ENCODE results near the gene MEF2C. TPM values are rescaled to one million over a fixed set of nuclear protein-coding genes. Genes with fewer than 3 reads are reported as not detected.
A peak's percentile ranks its signal among the peaks of the same experiment; 100 is the strongest.

Gene MEF2C
- total and polyA plus RNA-seq, 2 experiments from 2014 or later = 0.97 to 1.6 TPM

DNA sequence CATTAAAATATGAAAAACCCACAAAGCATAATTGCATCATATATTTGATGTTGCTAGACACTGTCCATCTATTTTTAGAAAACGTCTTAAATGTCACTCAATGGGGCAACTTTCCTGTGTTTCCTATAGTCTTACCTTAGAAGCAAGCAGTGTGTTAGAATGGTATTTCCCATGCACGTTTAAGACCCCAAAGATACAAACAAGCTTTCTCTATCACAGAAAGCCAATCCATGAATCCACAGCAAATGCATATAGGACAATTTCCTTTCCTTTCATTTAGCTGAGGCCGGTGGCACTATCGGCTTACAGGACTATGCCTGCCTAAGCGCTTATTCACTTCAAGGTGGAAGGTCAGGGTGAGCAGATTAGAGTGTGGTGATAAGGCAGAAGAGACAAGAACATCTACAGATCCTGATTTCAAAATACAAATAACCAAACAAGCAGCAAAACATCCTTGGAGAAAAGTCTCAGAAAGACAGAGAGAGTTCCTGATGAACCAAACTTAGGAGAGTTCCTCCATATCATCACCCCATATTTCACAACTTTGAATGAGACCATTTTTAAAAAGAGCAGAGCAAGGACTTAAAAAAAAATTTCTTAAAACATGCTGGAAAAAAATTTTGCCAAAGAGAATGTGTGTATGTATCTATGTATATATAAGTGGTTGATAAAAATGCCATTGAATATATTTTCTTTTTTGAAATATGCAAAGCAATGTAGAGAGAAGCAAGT is 57.2 kb downstream of the MEF2C start:
- peaks cover 2% of the 10 kb centered on the region for H3K27me3 Mint-ChIP-seq (ENCODE audit: insufficient read depth, low read depth, poor library complexity)
- Histone ChIP-seq H3K4me1 (ENCODE audit: insufficient read depth) (peaks cover 37% of the 10 kb centered on the region), H3K4me3 (no peak overlapping the region), H3K9me2 (ENCODE audit: insufficient read depth) (no peaks in the 10 kb centered on the region), H3K27me3 (ENCODE audit: insufficient read depth) (no peaks in the 10 kb centered on the region), H3K4me2 (no peak overlapping the region), H3F3A (replicated peaks; ENCODE audit: low read depth) (no peaks in the 10 kb centered on the region), H3K36me3 (ENCODE audit: insufficient read depth) (no peaks in the 10 kb centered on the region), H3K27ac (ENCODE audit: low read depth) (no peak overlapping the region), H2AFZ (0 out of 2 replicates have a peak overlapping the region, but pooled peaks have one; percentile 2), H3K79me2 (replicated peaks; ENCODE audit: insufficient read depth) (no peaks in the 10 kb centered on the region), H4K20me1 (replicated peaks; ENCODE audit: insufficient read depth) (no peaks in the 10 kb centered on the region)
- H3K9me3 Mint-ChIP-seq = no peaks in the 10 kb centered on the region
- TF ChIP-seq NANOG (IDR thresholded peaks at IDR 0.05; ENCODE audit: borderline replicate concordance) (no peak), POLR2AphosphoS5 (IDR thresholded peaks at IDR 0.05; ENCODE audit: low read depth) (no peak), CREB1 (CRISPR knock-in tag; IDR thresholded peaks at IDR 0.05; ENCODE audit: low read depth) (no peak), STAT1 (IDR thresholded peaks at IDR 0.05; ENCODE audit: unreplicated experiment) (no peak), JUNB (IDR thresholded peaks at IDR 0.05; ENCODE audit: unreplicated experiment) (no peak), ZNF114 (CRISPR knock-in tag; IDR thresholded peaks at IDR 0.05) (no peak), EZH2 (IDR thresholded peaks at IDR 0.05; ENCODE audit: low read depth, unreplicated experiment) (no peak), EZH2phosphoT487 (IDR thresholded peaks at IDR 0.05; ENCODE audit: unreplicated experiment) (no peak)
- TF ChIP-seq, protein P1, sequence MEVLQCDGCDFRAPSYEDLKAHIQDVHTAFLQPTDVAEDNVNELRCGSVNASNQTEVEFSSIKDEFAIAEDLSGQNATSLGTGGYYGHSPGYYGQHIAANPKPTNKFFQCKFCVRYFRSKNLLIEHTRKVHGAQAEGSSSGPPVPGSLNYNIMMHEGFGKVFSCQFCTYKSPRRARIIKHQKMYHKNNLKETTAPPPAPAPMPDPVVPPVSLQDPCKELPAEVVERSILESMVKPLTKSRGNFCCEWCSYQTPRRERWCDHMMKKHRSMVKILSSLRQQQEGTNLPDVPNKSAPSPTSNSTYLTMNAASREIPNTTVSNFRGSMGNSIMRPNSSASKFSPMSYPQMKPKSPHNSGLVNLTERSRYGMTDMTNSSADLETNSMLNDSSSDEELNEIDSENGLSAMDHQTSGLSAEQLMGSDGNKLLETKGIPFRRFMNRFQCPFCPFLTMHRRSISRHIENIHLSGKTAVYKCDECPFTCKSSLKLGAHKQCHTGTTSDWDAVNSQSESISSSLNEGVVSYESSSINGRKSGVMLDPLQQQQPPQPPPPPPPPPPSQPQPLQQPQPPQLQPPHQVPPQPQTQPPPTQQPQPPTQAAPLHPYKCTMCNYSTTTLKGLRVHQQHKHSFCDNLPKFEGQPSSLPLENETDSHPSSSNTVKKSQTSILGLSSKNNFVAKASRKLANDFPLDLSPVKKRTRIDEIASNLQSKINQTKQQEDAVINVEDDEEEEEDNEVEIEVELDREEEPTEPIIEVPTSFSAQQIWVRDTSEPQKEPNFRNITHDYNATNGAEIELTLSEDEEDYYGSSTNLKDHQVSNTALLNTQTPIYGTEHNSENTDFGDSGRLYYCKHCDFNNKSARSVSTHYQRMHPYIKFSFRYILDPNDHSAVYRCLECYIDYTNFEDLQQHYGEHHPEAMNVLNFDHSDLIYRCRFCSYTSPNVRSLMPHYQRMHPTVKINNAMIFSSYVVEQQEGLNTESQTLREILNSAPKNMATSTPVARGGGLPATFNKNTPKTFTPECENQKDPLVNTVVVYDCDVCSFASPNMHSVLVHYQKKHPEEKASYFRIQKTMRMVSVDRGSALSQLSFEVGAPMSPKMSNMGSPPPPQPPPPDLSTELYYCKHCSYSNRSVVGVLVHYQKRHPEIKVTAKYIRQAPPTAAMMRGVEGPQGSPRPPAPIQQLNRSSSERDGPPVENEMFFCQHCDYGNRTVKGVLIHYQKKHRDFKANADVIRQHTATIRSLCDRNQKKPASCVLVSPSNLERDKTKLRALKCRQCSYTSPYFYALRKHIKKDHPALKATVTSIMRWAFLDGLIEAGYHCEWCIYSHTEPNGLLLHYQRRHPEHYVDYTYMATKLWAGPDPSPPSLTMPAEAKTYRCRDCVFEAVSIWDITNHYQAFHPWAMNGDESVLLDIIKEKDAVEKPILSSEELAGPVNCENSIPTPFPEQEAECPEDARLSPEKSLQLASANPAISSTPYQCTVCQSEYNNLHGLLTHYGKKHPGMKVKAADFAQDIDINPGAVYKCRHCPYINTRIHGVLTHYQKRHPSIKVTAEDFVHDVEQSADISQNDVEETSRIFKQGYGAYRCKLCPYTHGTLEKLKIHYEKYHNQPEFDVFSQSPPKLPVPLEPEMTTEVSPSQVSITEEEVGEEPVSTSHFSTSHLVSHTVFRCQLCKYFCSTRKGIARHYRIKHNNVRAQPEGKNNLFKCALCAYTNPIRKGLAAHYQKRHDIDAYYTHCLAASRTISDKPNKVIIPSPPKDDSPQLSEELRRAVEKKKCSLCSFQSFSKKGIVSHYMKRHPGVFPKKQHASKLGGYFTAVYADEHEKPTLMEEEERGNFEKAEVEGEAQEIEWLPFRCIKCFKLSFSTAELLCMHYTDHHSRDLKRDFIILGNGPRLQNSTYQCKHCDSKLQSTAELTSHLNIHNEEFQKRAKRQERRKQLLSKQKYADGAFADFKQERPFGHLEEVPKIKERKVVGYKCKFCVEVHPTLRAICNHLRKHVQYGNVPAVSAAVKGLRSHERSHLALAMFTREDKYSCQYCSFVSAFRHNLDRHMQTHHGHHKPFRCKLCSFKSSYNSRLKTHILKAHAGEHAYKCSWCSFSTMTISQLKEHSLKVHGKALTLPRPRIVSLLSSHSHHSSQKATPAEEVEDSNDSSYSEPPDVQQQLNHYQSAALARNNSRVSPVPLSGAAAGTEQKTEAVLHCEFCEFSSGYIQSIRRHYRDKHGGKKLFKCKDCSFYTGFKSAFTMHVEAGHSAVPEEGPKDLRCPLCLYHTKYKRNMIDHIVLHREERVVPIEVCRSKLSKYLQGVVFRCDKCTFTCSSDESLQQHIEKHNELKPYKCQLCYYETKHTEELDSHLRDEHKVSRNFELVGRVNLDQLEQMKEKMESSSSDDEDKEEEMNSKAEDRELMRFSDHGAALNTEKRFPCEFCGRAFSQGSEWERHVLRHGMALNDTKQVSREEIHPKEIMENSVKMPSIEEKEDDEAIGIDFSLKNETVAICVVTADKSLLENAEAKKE (CRISPR knock-in tag; IDR thresholded peaks at IDR 0.05) = no peak
- TF ChIP-seq, protein P2, sequence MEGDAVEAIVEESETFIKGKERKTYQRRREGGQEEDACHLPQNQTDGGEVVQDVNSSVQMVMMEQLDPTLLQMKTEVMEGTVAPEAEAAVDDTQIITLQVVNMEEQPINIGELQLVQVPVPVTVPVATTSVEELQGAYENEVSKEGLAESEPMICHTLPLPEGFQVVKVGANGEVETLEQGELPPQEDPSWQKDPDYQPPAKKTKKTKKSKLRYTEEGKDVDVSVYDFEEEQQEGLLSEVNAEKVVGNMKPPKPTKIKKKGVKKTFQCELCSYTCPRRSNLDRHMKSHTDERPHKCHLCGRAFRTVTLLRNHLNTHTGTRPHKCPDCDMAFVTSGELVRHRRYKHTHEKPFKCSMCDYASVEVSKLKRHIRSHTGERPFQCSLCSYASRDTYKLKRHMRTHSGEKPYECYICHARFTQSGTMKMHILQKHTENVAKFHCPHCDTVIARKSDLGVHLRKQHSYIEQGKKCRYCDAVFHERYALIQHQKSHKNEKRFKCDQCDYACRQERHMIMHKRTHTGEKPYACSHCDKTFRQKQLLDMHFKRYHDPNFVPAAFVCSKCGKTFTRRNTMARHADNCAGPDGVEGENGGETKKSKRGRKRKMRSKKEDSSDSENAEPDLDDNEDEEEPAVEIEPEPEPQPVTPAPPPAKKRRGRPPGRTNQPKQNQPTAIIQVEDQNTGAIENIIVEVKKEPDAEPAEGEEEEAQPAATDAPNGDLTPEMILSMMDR (conservative IDR thresholded peaks at IDR 0.05; ENCODE audit: low read depth in 2 of 2) = no peak
- TF ChIP-seq, protein P3, sequence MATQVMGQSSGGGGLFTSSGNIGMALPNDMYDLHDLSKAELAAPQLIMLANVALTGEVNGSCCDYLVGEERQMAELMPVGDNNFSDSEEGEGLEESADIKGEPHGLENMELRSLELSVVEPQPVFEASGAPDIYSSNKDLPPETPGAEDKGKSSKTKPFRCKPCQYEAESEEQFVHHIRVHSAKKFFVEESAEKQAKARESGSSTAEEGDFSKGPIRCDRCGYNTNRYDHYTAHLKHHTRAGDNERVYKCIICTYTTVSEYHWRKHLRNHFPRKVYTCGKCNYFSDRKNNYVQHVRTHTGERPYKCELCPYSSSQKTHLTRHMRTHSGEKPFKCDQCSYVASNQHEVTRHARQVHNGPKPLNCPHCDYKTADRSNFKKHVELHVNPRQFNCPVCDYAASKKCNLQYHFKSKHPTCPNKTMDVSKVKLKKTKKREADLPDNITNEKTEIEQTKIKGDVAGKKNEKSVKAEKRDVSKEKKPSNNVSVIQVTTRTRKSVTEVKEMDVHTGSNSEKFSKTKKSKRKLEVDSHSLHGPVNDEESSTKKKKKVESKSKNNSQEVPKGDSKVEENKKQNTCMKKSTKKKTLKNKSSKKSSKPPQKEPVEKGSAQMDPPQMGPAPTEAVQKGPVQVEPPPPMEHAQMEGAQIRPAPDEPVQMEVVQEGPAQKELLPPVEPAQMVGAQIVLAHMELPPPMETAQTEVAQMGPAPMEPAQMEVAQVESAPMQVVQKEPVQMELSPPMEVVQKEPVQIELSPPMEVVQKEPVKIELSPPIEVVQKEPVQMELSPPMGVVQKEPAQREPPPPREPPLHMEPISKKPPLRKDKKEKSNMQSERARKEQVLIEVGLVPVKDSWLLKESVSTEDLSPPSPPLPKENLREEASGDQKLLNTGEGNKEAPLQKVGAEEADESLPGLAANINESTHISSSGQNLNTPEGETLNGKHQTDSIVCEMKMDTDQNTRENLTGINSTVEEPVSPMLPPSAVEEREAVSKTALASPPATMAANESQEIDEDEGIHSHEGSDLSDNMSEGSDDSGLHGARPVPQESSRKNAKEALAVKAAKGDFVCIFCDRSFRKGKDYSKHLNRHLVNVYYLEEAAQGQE (IDR thresholded peaks at IDR 0.05; ENCODE audit: unreplicated experiment) = no peak
- H3K27ac Mint-ChIP-seq = peak overlapping the region; percentile 33; the same call in 1 of the 2 replicates
- H3K4me1 Mint-ChIP-seq = peaks cover 40% of the 10 kb centered on the region
- H3K4me3 Mint-ChIP-seq = no peak overlapping the region
- DNase-seq (ENCODE audit: low spot score) = no peak
- no peak for ATAC-seq
- H3K36me3 Mint-ChIP-seq (ENCODE audit: low read depth) = no peaks in the 10 kb centered on the region
